Endothelial cell of umbilical vein (primary cell): ENCODE measurements around the gene GLDC. TPM values are rescaled to one million over a fixed set of nuclear protein-coding genes. Genes with fewer than 3 reads are reported as not detected.

Experiments
- BruUV-seq: library from RNA; stranded (reverse); fragments of 400-500 nt; replicated peaks from 2 replicates; lab custom pipeline; 2021; lab: Mats Ljungman, UMichigan
- CTCF ChIA-PET: fragments of 300-600, 350-600 bp; sonication (Branson Sonifier 250); formaldehyde crosslinking; loops from one replicate; lab custom pipeline; 2021; ENCODE audit warnings: antibody characterized with exemption, inconsistent platforms; lab: Charles Lee
- POLR2A ChIA-PET: fragments of 300-600, 350-600 bp; sonication (Branson Sonifier 250); formaldehyde crosslinking; loops from one replicate; lab custom pipeline; 2021; ENCODE audit warnings: antibody characterized with exemption, inconsistent platforms; lab: Charles Lee
- DNase-seq: peaks from one replicate; pipeline ENCODE4 v3.0.0-alpha.2; 2011; ENCODE audit warnings: low read depth, low spot score
- FAIRE-seq: peaks from 2 replicates; lab custom pipeline; 2011; peaks lifted over from hg19 to GRCh38; lab: Jason Lieb, UNC
- H2AFZ ChIP-seq: 2 replicates; pipeline ENCODE4 v1.6.0; 2012; ENCODE audit warnings: low read depth, low read length, control low read depth, inconsistent platforms
- H3K27ac ChIP-seq: 2 replicates; pipeline ENCODE4 v1.5.1; 2011; ENCODE audit warnings: low read depth, mild to moderate bottlenecking, control low read depth, low read length, moderate library complexity; ENCODE audit not compliant: insufficient read depth
- H3K27me3 ChIP-seq, 2 experiments: 2 replicates each; pipeline versions ENCODE4 v1.6.0 to v1.6.1; 2011; ENCODE audit warnings: low read length in 2 of 2, mixed read lengths in 1 of 2; ENCODE audit not compliant: control insufficient read depth in 2 of 2, insufficient read depth in 2 of 2
- H3K36me3 ChIP-seq, 2 experiments: 2 replicates in 1 of 2; 3 replicates in 1 of 2; pipeline ENCODE4 v1.5.1; 2011; ENCODE audit warnings: low read length in 2 of 2, mild to moderate bottlenecking in 1 of 2, moderate library complexity in 1 of 2; ENCODE audit not compliant: control insufficient read depth in 2 of 2, insufficient read depth in 2 of 2; ENCODE audit errors: extremely low read depth in 1 of 2
- H3K4me1 ChIP-seq: 3 replicates; pipeline ENCODE4 v1.5.1; 2011; ENCODE audit warnings: mild to moderate bottlenecking, low read length; ENCODE audit not compliant: control insufficient read depth, insufficient read depth; ENCODE audit errors: extremely low read depth
- H3K4me2 ChIP-seq: 2 replicates; pipeline ENCODE4 v1.6.1; 2011; ENCODE audit warnings: low read length, control low read depth, mixed read lengths; ENCODE audit not compliant: insufficient read depth
- H3K4me3 ChIP-seq, 3 experiments: fragments of 200-600 bp in 1 of 3; sonication (generic), shearing (Covaris generic) in 1 of 3; replicated peaks in 1 of 3; 2 replicates each; pipeline ENCODE4 v1.5.1; 2011 to 2016; ENCODE audit warnings: control low read depth in 3 of 3, low read length in 3 of 3, mild to moderate bottlenecking in 2 of 3, inconsistent platforms in 1 of 3, low read depth in 1 of 3, moderate library complexity in 1 of 3; ENCODE audit not compliant: insufficient read depth in 1 of 3
- H3K79me2 ChIP-seq: 2 replicates; pipeline ENCODE4 v1.6.0; 2012; ENCODE audit warnings: low read length, inconsistent platforms; ENCODE audit not compliant: control insufficient read depth, insufficient read depth
- H3K9ac ChIP-seq: replicated peaks from 2 replicates; pipeline ENCODE3; 2011; ENCODE audit warnings: low read length, control low read depth; ENCODE audit not compliant: insufficient read depth; ENCODE audit errors: extremely low read depth
- H3K9me1 ChIP-seq: replicated peaks from 3 replicates; pipeline ENCODE4 v1.6.0; 2011; ENCODE audit warnings: mild to moderate bottlenecking, low read length; ENCODE audit not compliant: control insufficient read depth, insufficient read depth; ENCODE audit errors: extremely low read depth
- H3K9me3 ChIP-seq: replicated peaks from 2 replicates; pipeline ENCODE4 v1.5.1; 2012; ENCODE audit warnings: low read length, inconsistent platforms; ENCODE audit not compliant: control insufficient read depth, insufficient read depth
- H4K20me1 ChIP-seq: replicated peaks from 2 replicates; pipeline ENCODE3; 2011; ENCODE audit warnings: mild to moderate bottlenecking, low read length; ENCODE audit not compliant: control insufficient read depth, insufficient read depth; ENCODE audit errors: extremely low read depth
- CTCF ChIP-seq, 2 donors: IDR thresholded peaks; 1 replicate in 1 of 2; 2 replicates in 1 of 2; pipeline ENCODE4 v1.5.1; 2011; ENCODE audit warnings: low read length in 2 of 2, mild to moderate bottlenecking in 2 of 2, moderate library complexity in 2 of 2, control low read depth in 1 of 2, inconsistent platforms in 1 of 2, low read depth in 1 of 2; ENCODE audit not compliant: insufficient read depth in 1 of 2; ENCODE audit errors: extremely low read depth in 1 of 2
- EZH2 ChIP-seq: IDR thresholded peaks from 2 replicates; pipeline ENCODE4 v1.6.1; 2012; ENCODE audit warnings: borderline replicate concordance, low read depth, mild to moderate bottlenecking, moderate library complexity, low read length, inconsistent platforms; ENCODE audit not compliant: severe bottlenecking
- FOS ChIP-seq: IDR thresholded peaks from 2 replicates; pipeline ENCODE4 v1.6.1; 2011; ENCODE audit warnings: mild to moderate bottlenecking, low read length, moderate library complexity, borderline replicate concordance; ENCODE audit not compliant: insufficient read depth
- GATA2 ChIP-seq: IDR thresholded peaks from 2 replicates; pipeline ENCODE4 v1.7.0; 2011; ENCODE audit warnings: low read depth, mild to moderate bottlenecking, moderate library complexity, mixed read lengths, low read length; ENCODE audit not compliant: insufficient read length, insufficient read depth
- JUN ChIP-seq: IDR thresholded peaks from 2 replicates; pipeline ENCODE4 v1.6.1; 2011; ENCODE audit warnings: borderline replicate concordance, low read depth; ENCODE audit not compliant: insufficient read length, insufficient read depth
- MAX ChIP-seq: IDR thresholded peaks from 2 replicates; pipeline ENCODE4 v1.6.1; 2011; ENCODE audit not compliant: insufficient read depth, insufficient read length
- MYC ChIP-seq: IDR thresholded peaks from one replicate; pipeline ENCODE4 v1.6.1; 2011; ENCODE audit warnings: mild to moderate bottlenecking, low read depth, low read length
- POLR2A ChIP-seq: IDR thresholded peaks from 2 replicates; pipeline ENCODE4 v1.6.1; 2012; ENCODE audit warnings: low read depth, mild to moderate bottlenecking, control low read depth, low read length
- POLR2AphosphoS5 ChIP-seq: IDR thresholded peaks from 2 replicates; pipeline ENCODE4 v1.6.1; 2012; ENCODE audit warnings: low read depth, mild to moderate bottlenecking, control low read depth, low read length, moderate library complexity; ENCODE audit not compliant: insufficient read depth
- dilution Hi-C: fragments of 300-500 bp; cut with MboI; formaldehyde crosslinking; loops from one replicate; pipeline ENCODE4 v1.15.0; 2019; ENCODE audit warnings: low sequenced_read_pairs; ENCODE audit not compliant: extremely low pct_ligation_motif_present
- intact Hi-C: fragments of 100-400 bp; cut with micrococcal nuclease; formaldehyde crosslinking; loops from one replicate; pipeline ENCODE4 v1.10.0; 2022
- polyA plus RNA-seq, 4 experiments: library from polyadenylated mRNA; depleted of rRNA in 3 of 4; stranded (reverse) in 3 of 4; unstranded in 1 of 4; fragments of >200 nt; gene quantifications; 2 replicates each; pipeline versions ENCODE4 v1.2.1 to v1.2.3, GENCODE V29; 2011 to 2012; ENCODE audit warnings: missing spikeins in 1 of 4
- total RNA-seq: library from RNA; stranded (reverse); gene quantifications from 2 replicates; pipeline ENCODE4 v1.2.3, GENCODE V29; 2021

Gene GLDC
- total and polyA plus RNA-seq, 2 donors (not counting 3 experiments of a cell fraction or from before 2014, with no cell fraction given) = 1.8 to 2.6 TPM

- no peak overlapping the region for H3K4me2 ChIP-seq
- H3K9ac ChIP-seq = no peak overlapping the region
- peaks cover 17% of the 10 kb centered on the region for H3K79me2 ChIP-seq
- dilution Hi-C loops = no loop called here
- peaks cover 3% of the 10 kb centered on the region for H3K4me1 ChIP-seq
- H2AFZ ChIP-seq = no peak overlapping the region
- TF ChIP-seq POLR2A (no peak), MAX (no peak), CTCF (IDR thresholded peaks at IDR 0.05; ENCODE audit: extremely low read depth in 1 of 2, insufficient read depth in 1 of 2, low read depth in 1 of 2, low read length in 2 of 2) (no peak), EZH2 (no peak), POLR2AphosphoS5 (no peak), JUN (no peak), MYC (no peak), FOS (no peak), GATA2 (no peak)
- no peaks in the 10 kb centered on the region for H3K9me1 ChIP-seq
- BruUV-seq = no TSS peak
- DNase-seq (no peak), FAIRE-seq (no peak)
- POLR2A ChIA-PET = no interaction called here
- no peak overlapping the region for H3K4me3 ChIP-seq
- no peaks in the 10 kb centered on the region for H4K20me1 ChIP-seq
- intact Hi-C loops = no loop called here
- H3K27me3 ChIP-seq = no peaks in the 10 kb centered on the region
- H3K9me3 ChIP-seq = no peaks in the 10 kb centered on the region
- H3K27ac ChIP-seq = no peak overlapping the region
- CTCF ChIA-PET = interaction anchor here (0.6 to 1.7 kb wide), 2 partner anchors 66 to 116 kb away, joined by 3 to 4 read pairs; no protein-coding TSS in a partner anchor
- H3K36me3 ChIP-seq = peaks cover 21 to 40% of the 10 kb centered on the region in 2 experiments
Observed at GRCh38 chr9:6501526-6502210, 143.9 kb downstream of the GLDC start.
